HG02938 (cell line): ENCODE measurements around the gene CFAP69.
"Not testable (repeated sequence)": the region's sequence is repeated elsewhere in the genome, so short reads cannot be mapped to it uniquely, and the experiment has no call there.

Experiments used
- ATAC-seq: cut with Tn5 transposase; IDR thresholded peaks from one replicate; pipeline ENCODE4 v1.9.1; 2021; ENCODE audit warnings: mild to moderate bottlenecking, moderate library complexity; ENCODE audit not compliant: unreplicated experiment

The CFAP69 gene

DNA sequence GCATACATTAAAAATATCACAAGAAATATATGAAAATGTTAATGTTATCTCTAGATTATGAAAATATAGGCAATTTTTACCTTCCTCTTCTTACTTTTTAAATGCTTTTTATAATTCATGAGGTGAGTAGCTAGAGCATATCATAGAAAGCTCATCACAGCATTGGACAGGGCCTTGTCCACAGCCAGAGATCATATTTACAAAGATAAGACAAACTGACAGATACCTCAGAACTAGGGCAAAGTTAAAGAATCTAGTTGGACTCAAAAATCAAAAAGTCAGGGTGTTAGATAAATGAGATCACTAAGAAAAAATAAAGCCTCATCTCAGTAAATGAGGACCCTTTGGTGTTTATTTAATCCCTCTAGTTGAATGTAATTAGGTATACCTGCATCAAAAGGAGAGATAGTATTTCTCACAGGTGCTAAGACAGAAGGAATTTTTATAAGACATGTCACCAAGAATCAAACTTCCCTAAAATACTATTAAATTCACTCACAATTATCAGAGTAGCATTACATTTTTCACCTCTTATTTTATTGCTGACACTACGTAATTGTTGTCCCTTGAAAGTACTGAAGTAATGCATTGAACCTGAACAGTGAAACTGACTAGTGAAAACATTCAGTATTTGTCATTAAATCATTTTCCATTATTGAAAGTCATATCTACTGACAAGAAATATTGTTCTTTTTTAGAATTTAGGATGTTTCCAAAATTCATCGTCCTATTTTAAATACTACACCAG is 25.6 kb downstream of the CFAP69 start:
- no peak for ATAC-seq

DNA sequence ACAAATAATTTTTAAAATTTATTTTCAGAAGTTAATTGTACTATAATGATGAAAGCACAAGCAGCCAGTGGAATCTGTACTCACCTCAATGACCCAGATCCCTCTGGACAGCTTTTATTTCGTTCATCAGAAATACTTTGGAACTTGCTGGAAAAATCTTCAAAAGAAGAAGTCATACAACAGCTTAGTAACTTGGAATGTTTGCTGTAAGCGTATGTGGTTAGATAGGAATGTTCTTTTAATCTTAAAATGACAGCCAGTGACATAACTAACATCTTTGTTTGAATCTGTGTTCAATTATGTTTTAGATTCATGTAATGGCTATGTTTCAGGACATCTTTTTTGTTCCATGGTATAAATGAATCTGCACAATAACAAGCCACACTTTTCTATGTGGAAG is 26.8 kb downstream of the CFAP69 start:
- ATAC-seq = no peak

DNA sequence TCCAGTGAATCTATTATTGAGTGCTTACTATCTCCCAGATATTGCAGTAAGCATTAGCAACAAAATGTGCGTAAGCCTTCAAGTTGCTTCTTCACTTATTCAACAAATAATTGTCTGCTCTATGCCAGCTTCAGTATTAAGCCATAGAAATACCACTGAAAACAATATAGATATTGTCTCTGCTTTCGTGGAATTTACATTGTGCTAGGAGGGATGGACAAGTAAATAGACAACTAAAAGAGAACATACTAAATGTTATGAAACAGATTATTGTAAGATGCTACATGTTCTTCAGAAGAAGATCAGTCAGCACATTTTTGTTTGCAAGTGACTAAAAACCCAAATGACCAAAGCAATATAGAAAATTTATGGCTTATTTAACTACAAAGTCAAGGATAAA is 27.3 kb downstream of the CFAP69 start:
- no peak for ATAC-seq

DNA sequence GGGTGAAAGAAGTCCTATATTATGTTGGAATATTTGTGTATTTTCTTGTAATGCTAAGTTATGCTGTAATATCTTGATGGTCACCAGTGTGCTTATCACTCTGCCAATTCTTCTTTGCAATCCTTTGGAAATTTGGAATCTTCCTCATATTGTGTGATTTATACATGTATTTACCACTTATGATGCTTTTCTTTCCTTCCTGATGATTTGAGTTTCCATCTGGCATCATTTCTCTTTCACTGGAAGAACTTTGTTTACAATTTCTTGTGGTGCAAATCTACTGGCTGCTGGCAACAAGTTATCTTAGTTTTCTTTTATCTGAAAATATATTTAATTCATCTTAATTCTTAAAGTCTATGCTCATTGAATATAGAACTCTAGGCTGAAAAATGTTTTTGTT is 29.2 kb downstream of the CFAP69 start:
- ATAC-seq = no peak

DNA sequence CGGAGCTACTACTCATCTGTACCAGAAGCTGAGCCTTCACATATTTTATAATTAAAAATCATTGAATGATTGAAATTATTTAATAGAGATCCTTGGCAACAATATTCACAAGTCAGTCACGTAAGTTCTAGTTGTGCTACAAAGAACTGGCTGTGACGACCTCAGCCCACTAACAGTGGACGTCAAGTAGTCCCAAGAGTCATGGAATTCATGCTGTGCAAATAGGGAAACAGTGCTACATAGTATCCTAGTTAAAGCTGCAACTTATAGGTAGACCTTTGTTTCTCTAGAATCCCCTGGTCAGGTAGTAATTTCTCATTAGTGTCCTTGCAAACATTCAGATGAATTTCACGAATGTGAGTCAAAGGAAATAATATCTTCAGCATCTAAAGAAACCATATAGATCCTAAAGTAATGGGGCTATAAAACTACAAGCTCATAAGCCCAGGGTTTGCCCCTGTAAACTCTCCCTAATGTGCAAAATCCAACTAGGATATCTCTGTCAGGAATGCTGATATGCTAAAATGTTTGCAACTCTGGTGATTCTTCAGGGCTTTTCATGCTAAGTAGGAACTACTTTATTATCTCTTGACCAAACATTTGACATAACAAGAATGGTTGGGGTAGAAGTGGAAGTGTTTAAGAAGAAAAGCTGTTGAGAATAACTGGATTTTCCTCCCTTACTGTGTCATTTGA is 31.2 kb downstream of the CFAP69 start:
- no peak for ATAC-seq

DNA sequence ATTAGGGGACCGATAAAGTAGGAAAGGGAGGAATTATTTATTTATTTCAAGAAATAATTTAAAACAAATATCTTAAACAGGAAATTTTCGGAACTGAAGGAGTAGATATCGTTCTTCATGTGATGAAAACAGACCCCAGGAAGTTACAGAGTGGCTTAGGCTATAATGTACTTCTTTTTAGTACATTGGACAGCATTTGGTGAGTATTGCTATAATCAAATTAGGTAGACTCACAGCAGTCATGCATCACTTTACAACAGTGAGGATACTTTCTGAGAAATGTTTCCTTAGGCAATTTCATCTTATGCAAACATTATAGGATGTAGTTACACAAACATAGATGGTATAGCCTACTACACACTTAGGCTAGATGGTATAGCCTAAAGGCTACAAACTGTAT is 43.2 kb downstream of the CFAP69 start:
- ATAC-seq = no peak

DNA sequence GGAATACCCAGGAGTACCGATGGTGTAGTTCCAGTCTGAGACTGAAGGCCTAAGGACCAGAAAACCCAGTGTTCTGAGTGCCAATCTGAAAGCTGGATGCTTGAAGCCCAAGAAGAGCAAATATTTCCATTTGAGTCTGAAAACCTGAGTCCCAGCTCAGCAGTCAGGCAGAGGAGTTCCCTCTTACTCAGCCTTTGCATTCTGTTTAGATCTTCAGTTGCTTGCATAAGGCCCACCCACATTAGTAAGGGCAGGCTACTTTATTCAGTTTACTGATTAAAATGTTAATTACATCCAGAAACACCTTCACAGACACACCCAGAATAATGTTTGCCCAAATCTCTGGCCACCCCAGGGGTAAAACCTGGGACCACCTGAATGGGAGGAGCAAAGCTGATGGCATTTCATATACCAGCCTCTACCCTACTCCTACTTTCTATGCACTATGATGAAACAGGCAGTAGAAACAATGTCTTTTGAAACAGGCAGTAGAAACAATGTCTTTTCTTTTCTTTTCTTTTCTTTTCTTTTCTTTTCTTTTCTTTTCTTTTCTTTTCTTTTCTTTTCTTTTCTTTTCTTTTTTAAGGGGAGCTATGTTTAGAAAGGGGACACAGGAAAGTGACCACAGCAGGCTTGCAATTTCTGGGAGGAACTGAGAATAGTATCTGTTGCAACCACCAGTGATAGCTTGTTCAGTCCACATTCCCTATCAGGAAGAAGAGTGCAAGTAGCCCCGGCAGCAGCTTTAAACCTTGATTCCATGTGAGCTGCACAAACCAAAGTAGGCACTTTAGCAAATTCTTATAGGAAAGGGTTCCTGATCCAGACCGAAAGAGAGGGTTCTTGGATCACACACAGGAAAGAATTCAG is 45.5 kb downstream of the CFAP69 start:
- no peak for ATAC-seq

DNA sequence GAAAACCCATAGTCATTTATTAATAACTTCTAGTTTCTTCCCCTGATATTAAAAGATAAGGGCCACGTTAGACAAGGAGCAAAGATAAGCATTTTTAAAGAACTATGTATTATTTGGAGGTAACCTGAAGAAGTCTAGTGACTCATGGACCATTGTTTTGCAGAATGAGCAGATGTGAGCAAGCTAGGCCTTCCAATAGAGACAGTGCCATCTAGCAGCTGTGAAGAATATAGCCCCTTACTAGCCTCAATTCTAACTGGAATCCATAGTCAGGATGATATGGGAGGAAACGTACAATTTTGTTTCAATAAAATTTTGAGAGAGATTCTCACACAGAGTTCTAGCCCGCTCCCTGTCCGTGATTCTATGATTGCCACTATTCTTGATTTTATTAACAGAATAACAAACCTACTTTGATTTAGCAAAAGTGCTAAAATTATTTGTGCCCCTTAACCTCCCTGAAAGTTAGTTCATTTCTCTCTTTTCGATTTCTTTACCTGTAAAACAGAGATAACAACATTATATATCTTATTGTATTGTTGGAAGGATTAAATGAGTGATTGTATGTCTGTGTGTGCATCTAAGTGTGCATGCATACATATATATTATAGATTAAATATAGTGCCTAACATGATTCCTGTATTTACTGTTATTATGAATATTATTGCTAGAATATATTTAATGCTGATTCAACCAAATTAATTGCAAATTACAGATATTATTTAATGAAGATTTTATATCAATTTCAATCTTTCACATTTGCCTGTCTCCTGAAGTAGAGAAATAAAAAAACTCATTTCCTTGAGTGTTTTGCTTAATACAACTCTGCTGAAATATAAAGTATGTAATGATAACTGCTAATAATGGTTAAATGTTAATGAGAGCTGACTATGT is 53.4 kb downstream of the CFAP69 start:
- ATAC-seq = peak; percentile 81

DNA sequence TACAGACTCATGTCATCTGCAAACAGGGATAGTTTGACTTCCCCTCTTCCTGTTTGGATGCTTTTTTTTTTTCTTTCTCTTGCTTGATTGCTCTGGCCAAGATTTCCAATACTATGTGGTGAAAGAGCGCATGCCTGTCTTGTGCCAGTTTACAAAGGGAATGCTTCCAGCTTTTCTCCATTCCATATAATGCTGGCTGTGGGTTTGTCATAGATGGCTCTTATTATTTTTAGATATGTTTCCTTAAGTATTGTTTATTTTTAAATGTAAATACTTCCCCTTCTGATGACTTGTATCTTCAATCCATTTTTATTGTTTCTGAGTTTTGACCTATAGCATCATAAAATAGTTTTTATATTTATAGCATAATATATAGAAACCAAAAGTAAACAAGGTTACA is 58.3 kb downstream of the CFAP69 start:
- no peak for ATAC-seq

DNA sequence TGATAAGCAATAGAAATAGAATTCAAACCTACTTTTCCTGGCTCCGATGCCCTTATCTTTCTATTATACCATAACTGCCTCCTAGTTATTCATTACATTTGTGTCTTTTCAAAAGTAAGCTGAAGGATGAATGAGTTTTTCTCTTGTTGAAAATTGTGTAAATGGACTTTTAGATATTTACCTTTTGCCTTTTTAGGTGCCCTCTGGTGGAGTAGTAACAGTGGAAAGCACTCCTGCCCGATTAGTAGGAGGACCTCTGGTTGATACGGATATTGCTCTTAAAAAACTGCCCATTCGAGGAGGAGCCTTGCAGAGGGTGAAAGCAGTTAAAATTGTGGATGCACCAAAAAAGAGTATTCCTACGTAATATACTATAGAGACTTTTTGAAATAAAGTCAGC is 64.9 kb downstream of the CFAP69 start:
- ATAC-seq = no peak

DNA sequence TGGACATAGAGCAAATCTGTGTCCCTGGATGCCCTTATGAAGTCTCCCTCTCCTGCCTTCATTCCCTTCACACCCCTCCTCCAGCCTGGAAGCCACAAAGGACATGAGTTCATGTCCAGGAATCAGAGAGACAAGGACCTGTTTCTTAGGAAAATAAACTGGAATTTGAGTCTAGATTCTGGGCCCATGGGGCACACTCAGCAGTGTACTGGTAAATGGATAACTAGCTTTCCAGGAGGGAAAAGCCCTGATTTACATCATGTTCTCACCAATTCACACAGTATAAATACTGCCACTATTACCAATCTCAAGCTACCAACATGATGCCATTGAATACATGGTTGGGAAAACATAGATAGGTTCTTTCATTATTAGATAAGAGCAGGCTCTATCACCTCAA is 66.2 kb downstream of the CFAP69 start:
- no peak for ATAC-seq

DNA sequence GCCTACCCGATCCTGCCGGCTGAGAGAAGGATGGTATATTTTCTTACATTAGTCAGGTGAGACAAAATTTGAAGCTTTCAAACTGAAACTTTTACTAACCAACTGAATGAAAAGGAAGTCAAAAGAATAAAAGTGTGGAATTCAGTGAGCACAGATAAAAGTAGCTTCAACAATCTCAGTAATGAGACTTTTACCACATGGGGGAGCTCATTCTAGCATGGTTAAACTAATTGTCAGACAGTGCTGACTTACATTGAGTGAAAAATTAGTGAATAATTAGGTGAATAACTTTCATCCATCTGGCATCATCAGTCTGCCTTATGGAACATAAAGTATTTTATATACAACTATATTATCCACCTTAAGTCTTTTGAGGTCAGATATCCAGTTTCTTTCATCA is 67.8 kb downstream of the CFAP69 start:
- ATAC-seq = no peak

DNA sequence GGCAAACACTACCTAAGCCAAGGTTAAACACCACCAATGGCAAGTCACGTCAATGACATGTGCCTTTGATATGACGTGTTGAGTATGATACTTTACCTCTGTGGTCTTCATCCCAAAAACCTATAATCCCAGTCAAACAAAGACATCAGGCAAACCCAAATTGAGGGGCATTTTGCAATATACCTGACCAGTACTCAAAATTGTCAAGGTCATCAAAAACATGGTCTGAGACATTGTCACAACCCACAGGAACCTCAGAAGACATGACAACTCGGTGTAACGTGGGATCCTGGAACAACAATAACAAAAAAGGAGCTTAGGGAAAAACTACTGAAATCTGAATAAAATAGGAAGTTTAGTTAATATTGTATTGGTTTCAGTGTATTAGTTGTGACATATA is 68.9 kb downstream of the CFAP69 start:
- no peak for ATAC-seq

DNA sequence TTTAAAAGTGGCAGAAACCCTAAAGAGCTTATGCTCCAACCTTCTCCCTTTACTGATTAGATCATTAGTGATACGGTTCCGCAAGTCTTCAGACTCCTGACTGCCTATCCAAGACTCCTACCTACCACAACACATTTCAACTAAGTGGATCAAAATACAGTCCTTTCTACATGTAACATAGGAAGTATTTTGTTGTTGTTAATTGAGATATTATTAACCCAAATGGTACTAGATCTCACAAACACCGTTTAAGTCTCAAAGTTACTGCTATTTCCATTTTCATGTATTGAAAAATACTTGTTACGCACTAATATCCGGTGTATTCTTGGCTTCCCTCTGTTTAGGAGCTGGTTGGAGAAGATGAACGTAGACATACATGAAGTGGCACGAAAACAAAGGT is 75.0 kb downstream of the CFAP69 start:
- no peak for ATAC-seq

DNA sequence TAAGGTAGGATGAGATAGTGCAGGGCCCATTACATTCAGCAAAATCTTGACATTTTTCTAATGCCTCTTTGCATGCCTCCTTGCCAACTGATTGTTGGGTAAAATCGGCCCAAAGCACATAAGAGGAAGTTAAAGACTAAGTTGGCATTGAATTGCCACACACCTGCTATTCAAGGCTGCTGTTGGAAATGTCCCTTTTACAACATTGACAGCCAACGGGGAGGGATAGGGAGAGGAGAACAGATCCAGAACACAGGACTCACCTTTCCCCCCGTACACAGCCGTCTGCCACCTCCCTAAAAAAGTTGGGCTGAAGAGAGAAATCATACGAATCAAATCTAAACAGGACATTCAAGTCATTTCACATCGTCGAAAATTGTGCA is 75.4 kb downstream of the CFAP69 start:
- ATAC-seq = no peak

DNA sequence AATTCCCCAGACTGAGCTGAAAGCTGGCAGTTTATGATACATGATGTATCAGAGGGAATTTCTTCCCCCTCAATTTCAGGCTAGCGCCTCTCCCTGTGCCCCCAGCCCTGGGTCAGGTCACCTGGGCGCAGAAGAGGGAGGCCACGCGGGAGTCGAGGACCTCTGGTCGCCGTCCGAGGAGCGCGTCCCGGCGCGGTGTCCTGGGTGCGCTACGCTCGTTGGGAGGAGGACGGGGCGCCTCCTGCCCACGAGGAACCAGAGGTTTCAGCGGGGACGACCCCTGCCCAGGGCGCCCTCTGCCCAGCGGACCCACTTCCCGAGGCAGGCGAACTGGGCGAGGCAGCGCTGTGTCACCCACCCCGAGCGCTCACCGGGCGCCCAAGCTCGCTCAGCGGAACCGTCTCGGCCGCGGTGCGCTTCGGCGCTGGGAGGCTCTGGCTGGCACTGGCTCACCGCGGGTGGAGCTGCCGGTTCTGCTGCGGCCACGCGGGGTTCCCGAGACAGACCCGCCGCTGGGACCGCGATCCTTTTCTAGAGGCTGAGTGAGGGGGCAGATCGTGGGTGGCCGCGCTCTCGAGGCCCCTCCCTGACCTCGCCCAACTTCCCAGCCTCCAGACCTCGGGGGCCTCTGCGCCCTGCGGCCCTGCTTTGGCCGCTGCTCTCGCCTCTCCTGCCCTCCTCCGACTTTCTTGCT is 76.0 kb downstream of the CFAP69 start, which contains the start of gene FAM237B:
Gene FAM237B, minus strand, starts transcription at position 504 of the 694 bp plus-strand sequence. CDS start 1,556 bp downstream, outside the sequence.
- no peak for ATAC-seq

DNA sequence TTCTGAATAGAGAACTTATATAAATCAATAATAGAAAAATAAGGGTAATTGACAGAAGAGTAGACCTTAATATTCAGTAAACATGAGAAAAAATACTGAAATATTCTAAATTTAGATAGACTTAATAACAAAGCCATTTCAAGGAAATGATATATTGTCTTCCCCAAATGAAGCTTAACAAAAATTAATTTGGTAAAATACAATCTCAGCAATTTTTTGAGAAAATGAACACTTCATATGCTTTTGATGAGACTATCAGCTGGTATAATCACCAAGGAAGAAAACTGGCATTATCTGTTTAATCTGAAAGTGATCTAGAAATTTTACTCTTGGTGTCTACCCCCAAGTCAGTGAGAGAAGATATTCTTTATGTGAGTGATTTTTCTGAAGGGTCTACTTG is 77.9 kb downstream of the CFAP69 start:
- ATAC-seq = no peak

DNA sequence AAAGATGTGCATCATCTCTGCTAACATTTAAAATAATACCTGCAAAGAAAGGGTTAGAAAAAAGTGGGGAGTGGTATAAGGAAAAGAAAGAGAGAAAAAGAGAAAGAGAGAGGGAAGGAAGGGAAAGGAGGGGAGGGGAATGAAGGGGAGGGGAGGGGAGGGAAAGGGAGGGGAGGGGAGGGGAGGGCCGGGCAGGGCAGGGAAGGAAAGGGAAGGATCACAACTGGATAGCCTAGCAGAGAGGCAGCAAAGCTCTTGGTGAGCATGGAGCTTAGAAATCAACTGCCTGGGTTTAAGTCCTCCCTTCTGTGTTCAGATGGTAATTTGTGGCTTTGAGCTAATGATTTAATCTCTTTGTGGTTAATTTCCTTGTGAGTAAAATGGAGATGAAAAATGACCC is 81.5 kb downstream of the CFAP69 start:
- no peak for ATAC-seq

DNA sequence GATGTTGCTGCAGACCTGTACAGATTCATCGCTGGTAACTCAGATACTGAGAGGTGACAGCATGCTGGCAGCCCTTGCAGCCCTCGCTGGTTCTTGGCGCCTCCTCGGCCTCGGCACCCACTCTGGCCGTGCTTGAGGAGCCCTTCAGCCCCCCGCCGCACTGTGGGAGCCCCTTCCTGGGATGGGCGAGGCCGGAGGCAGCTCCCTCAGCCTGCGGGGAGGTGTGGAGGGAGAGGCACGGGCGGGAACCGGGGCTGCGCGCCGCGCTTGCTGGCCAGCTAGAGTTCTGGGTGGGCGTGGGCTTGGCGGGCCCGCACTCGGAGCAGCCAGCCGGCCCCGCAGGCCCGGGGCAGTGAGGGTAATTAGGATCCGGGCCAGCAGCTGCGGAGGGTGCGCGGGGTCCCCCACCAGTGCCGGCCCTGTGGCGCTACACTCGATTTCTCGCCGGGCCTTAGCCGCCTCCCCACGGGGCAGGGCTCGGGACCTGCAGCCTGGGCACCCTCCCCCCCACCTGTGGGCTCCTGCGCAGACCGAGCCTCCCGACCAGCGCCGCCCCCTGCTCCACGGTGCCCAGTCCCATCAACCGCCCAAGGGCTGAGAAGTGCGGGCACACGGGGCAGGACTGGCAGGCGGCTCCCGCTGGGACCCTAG is 89.3 kb downstream of the CFAP69 start:
- no peak for ATAC-seq

DNA sequence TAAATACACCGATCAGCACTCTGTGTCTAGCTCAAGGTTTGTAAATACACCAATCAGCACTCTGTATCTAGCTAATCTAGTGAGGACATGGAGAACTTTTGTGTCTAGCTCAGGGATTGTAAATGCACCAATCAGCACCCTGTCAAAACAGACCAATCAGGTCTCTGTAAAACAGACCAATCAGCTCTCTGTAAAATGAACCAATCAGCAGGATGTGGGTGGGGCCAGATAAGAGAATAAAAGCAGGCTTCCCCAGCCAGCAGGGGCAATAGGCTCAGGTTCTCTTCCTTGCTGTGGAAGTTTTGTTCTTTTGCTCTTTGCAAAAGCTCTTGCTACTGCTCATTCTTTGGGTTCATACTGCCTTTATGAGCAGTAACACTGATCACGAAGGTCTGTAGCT is 90.0 kb downstream of the CFAP69 start:
- not testable (repeated sequence) for ATAC-seq
